MG63 (cell line): ENCODE measurements around the gene DTNA. TPM values are rescaled to one million over a fixed set of nuclear protein-coding genes. Genes with fewer than 3 reads are reported as not detected.
"Not testable (repeated sequence)": the region's sequence is repeated elsewhere in the genome, so short reads cannot be mapped to it uniquely, and the experiment has no call there.

Experiments
- DNase-seq: peaks from one replicate; pipeline ENCODE4 v3.0.0-alpha.2; 2020
- H3K27me3 ChIP-seq: fragments of 250-450 bp; sonication (Bioruptor Pico); 2 replicates; pipeline ENCODE4 v1.5.1; 2020; ENCODE audit warnings: mild to moderate bottlenecking, moderate library complexity
- H3K36me3 ChIP-seq: fragments of 250-450 bp; sonication (Bioruptor Pico); 2 replicates; pipeline ENCODE4 v1.5.1; 2020; ENCODE audit warnings: mild to moderate bottlenecking, moderate library complexity
- H3K4me3 ChIP-seq: fragments of 250-450 bp; sonication (Bioruptor Pico); 2 replicates; pipeline ENCODE4 v1.5.1; 2020; ENCODE audit warnings: mild to moderate bottlenecking, moderate library complexity
- H3K9me3 ChIP-seq: fragments of 250-450 bp; sonication (Bioruptor Pico); 2 replicates; pipeline ENCODE4 v1.5.1; 2020; ENCODE audit warnings: mild to moderate bottlenecking, moderate library complexity
- total RNA-seq: library from RNA; depleted of rRNA; stranded (reverse); fragments of >200 nt; shearing (Covaris generic); gene quantifications from 2 replicates; pipeline ENCODE4 v1.2.3, GENCODE V29; 2014; ENCODE audit warnings: low replicate concordance

The DTNA gene
- total RNA-seq, 1 experiment from 2014 or later = 0.33 TPM

- DNase-seq = not testable (repeated sequence)
Observed at GRCh38 chr18:34916539-34916938, 206.4 kb downstream of the DTNA start.

GRCh38 chr18:34918856-34919255 is 208.8 kb downstream of the DTNA start:
- Histone ChIP-seq H3K9me3 (no peaks in the 10 kb centered on the region), H3K36me3 (no peaks in the 10 kb centered on the region), H3K27me3 (no peaks in the 10 kb centered on the region), H3K4me3 (no peak overlapping the region)
- DNase-seq = no peak

More at GRCh38 chr18:34916539-34916938, 206.4 kb downstream of the DTNA start:
- not testable (repeated sequence) for H3K36me3 ChIP-seq, H3K4me3 ChIP-seq, H3K9me3 ChIP-seq, H3K27me3 ChIP-seq

- DNase-seq = no peak
- Histone ChIP-seq H3K4me3 (no peak overlapping the region), H3K36me3 (no peaks in the 10 kb centered on the region), H3K27me3 (no peaks in the 10 kb centered on the region), H3K9me3 (no peaks in the 10 kb centered on the region)
Observed at GRCh38 chr18:34921226-34921625, 211.1 kb downstream of the DTNA start.

GRCh38 chr18:34921811-34922385 is 211.8 kb downstream of the DTNA start:
- H3K9me3 ChIP-seq = no peaks in the 10 kb centered on the region
- H3K27me3 ChIP-seq = no peaks in the 10 kb centered on the region
- H3K4me3 ChIP-seq = no peak overlapping the region
- no peaks in the 10 kb centered on the region for H3K36me3 ChIP-seq
- DNase-seq = no peak

- not testable (repeated sequence) for H3K9me3 ChIP-seq, H3K27me3 ChIP-seq, DNase-seq, H3K4me3 ChIP-seq, H3K36me3 ChIP-seq
Observed at GRCh38 chr18:34922594-34922993, 212.5 kb downstream of the DTNA start.

GRCh38 chr18:34923911-34924310 is 213.8 kb downstream of the DTNA start:
- H3K27me3 ChIP-seq = no peaks in the 10 kb centered on the region
- no peaks in the 10 kb centered on the region for H3K9me3 ChIP-seq
- DNase-seq = no peak
- no peaks in the 10 kb centered on the region for H3K36me3 ChIP-seq
- no peak overlapping the region for H3K4me3 ChIP-seq

DNA sequence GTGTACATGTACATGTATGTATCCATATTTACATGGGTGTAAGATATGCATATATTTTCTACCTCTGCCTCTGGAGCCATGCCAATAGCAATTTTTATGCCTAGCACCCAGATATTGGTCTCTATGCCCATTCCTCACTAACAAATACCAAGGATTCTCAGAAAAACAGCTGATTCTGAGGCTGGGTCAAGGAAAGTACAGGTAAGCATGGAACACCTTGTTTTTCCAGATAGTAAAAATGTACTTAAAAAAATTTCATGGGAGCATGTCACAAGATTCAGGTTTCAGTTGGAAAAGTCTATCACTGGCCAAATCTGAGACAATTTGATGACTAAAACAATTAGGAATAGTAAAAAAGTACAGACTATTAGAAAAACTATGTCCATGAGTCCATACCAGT is 216.6 kb downstream of the DTNA start:
- H3K9me3 ChIP-seq = no peaks in the 10 kb centered on the region
- no peaks in the 10 kb centered on the region for H3K36me3 ChIP-seq
- no peak overlapping the region for H3K4me3 ChIP-seq
- H3K27me3 ChIP-seq = no peaks in the 10 kb centered on the region
- DNase-seq = no peak

GRCh38 chr18:34928088-34928753 is 218.1 kb downstream of the DTNA start:
- Histone ChIP-seq H3K36me3 (no peaks in the 10 kb centered on the region), H3K9me3 (no peaks in the 10 kb centered on the region), H3K27me3 (no peaks in the 10 kb centered on the region), H3K4me3 (no peak overlapping the region)
- no peak for DNase-seq

GRCh38 chr18:34928754-34929335 is 218.7 kb downstream of the DTNA start:
- Histone ChIP-seq H3K27me3 (no peaks in the 10 kb centered on the region), H3K4me3 (no peak overlapping the region), H3K9me3 (no peaks in the 10 kb centered on the region), H3K36me3 (no peaks in the 10 kb centered on the region)
- DNase-seq = no peak

GRCh38 chr18:34929336-34929780 is 219.3 kb downstream of the DTNA start:
- H3K27me3 ChIP-seq = no peaks in the 10 kb centered on the region
- H3K9me3 ChIP-seq = no peaks in the 10 kb centered on the region
- H3K36me3 ChIP-seq = no peaks in the 10 kb centered on the region
- DNase-seq = peak; percentile 28
- H3K4me3 ChIP-seq = no peak overlapping the region

GRCh38 chr18:34932363-34932762 is 222.3 kb downstream of the DTNA start:
- no peak for DNase-seq
- no peak overlapping the region for H3K4me3 ChIP-seq
- no peaks in the 10 kb centered on the region for H3K27me3 ChIP-seq
- H3K9me3 ChIP-seq = no peaks in the 10 kb centered on the region
- H3K36me3 ChIP-seq = no peaks in the 10 kb centered on the region

DNA sequence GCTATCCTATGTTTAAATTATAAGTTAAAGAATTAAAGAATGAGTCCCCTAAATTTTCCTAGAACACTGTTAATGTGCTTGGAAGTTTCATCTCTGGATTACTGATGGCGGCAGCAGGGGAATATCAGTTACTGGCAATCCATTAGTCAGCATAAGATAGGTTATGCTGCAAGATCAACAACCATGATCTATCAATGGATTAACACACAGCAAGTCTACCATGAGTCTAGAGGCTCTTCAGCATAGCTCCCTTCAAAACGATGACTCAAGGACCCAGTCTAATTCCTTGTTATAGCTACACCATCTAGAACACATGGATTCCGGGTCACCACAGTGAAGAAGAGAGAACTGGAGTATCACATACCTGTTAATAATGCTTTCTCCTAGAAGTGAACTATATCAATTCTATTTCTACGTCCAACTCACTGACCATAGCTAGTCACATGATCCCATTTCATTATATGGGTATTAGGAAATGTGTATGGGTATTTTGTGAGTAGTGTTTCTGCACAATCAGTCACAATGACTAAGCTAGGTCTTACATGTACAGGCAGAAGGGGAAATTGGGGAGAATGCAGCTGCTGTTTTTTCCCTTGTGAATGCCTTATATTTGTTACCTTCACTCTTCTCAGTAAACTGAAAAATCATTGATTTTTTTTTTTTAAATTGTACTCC is 222.8 kb downstream of the DTNA start:
- H3K9me3 ChIP-seq = no peaks in the 10 kb centered on the region
- H3K36me3 ChIP-seq = no peaks in the 10 kb centered on the region
- no peak overlapping the region for H3K4me3 ChIP-seq
- no peak for DNase-seq
- H3K27me3 ChIP-seq = no peaks in the 10 kb centered on the region

DNA sequence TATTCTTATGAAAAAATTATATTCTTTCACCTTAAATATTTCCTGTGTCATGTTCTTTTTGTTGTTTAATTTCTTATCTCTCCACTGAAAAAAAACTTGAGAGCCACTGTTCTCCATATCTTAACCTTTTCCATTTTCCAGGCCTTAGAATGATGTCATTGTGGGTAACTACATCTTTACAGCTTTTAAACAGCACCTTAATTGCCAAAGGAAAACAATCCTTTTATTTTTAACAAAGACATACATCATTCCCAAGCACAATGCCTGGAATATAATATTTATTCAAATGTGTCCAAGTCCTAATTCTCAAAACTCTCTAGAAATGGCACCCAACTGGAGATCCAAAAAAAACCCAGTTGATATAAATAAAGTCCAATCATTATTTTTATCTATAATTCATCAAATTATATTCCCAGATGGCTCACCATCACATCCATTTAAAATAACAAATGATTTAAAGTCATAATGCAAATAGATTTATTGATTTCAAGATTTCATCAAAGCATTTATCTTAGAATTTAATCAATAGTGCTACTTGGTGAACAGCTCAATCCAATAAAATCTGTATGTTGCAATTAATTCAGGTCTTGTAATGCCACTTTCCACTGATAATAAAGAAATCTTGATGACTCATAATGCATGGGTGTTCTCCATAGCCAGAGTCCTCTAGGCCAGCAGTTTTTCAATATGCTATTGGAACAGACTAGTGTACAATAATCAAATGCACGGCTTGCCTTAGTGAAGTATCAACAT is 224.0 kb downstream of the DTNA start:
- DNase-seq = no peak
- H3K4me3 ChIP-seq = no peak overlapping the region
- no peaks in the 10 kb centered on the region for H3K36me3 ChIP-seq
- no peaks in the 10 kb centered on the region for H3K27me3 ChIP-seq
- no peaks in the 10 kb centered on the region for H3K9me3 ChIP-seq

GRCh38 chr18:34936772-34937171 is 226.7 kb downstream of the DTNA start:
- Histone ChIP-seq H3K4me3 (no peak overlapping the region), H3K27me3 (no peaks in the 10 kb centered on the region; the same call in 1 of the 2 replicates)
- no peak for DNase-seq

DNA sequence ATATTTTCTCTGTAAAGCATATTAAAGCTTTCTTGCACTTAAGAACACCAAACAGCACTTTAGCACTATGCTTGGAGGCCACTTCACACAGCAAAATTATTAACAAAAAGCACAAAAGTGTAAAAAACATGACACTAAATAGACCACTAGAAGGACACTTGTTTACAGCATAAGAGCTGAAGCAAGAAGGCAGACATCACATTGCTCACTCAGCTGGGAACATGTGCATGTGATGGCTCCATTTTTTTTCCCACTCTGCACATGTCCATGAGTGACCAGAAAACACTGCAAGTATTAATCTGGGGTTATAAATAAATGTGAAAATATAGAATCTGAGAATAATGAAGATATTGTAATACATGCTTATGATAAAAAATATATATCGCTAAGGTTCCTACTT is 228.0 kb downstream of the DTNA start:
- no peak for DNase-seq
- no peak overlapping the region for H3K4me3 ChIP-seq

More at GRCh38 chr18:34936772-34937171, 226.7 kb downstream of the DTNA start:
- Histone ChIP-seq H3K36me3 (no peaks in the 10 kb centered on the region), H3K9me3 (no peaks in the 10 kb centered on the region)

More for the DNA sequence above, 228.0 kb downstream of the DTNA start:
- H3K27me3 ChIP-seq = no peaks in the 10 kb centered on the region; the same call in 1 of the 2 replicates
- no peaks in the 10 kb centered on the region for H3K9me3 ChIP-seq
- H3K36me3 ChIP-seq = no peaks in the 10 kb centered on the region
